NCI-H2081 (cell line): ENCODE results near the gene FDXACB1.
A peak's percentile ranks its signal among the peaks of the same experiment; 100 is the strongest.

Experiments used
- DNase-seq, 2 experiments: peaks; one replicate each; lab custom pipeline; 2025; lab: John Stamatoyannopoulos, UW

The FDXACB1 gene

DNA sequence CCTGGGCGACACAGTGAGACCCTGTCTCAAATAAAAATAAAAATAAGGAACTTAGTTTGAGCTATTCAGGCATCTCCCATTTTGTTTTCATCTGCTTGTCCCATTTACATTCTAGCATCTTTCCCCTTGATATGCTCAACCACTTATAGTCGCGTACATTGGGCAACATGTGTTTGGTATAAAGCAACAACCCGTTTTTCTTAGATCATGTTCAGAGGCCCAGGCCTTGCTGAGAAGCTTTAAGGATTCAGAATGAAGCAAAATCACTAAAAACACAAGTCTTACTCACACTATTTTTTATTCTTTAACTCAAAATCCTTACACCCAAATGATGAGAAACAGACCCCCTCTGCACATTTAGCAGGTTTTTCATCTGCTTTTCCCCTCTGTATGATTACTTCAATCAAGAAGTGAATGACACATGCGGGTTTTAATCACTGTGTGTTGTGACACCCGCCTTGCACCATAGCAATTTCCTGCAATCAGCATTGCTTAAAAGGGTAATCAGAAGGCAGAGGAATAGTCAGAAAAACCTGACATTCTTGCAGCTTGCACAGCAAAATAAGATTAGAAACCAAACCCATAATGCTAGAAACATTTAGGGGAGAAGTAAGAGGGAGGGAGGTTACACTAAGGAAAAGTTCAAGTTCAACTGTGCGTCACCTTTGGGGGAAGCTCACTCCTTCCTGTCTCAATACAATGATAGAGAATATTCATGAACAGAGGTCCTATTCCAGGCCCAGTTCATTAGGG lies 33.5 kb downstream of the FDXACB1 start:
- DNase-seq = no peak

DNA sequence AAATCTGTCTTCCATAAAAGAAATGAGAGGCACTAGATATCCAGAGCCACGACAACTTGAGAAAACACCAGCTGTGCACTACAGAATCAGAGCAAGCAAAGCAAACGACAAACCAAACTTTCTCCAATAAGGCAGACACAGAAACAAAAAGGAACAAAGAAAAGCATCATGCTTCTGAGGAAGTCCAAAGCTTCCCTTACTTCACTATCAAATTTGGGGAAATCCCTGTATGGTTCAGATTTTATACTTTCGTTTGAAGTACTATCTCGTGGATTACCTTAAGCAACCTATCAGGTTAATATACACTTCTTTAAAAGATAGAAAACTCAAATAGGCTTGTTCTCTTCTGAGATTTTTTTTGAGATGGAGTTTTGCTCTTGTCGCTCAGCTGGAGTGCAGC lies 35.3 kb downstream of the FDXACB1 start:
- no peak for DNase-seq

DNA sequence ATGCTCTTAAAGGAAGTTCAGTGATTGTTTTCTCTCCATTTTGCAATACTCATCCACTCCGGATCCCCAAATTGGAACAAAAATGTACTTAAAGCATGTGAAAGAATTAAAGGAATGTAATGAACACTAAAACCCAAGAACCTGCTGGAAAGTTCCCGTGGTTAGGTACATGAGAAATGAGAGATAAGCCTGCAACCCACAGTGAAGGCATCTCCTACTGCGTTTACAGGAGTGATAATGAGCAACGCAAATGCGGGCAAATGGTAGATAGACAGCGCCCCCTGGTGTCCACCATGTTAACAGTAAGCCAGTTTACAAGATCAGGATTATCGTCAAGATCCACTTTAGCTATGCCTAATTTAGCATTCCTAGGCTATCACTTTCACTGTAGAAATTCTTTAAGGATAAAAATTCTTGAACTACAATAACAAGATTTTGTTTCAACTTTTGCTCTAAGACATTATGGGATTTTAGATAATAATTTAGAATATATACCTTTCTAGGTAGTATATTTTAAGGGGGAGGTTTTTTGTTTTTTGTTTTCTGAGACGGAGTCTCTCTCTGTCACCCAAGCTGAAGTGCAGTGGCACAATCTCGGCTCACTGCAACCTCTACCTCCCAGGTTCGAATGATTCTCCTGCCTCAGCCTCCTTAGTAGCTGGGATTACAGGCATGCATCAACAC lies 37.5 kb downstream of the FDXACB1 start:
- peak; percentile 83 to 86 for DNase-seq

DNA sequence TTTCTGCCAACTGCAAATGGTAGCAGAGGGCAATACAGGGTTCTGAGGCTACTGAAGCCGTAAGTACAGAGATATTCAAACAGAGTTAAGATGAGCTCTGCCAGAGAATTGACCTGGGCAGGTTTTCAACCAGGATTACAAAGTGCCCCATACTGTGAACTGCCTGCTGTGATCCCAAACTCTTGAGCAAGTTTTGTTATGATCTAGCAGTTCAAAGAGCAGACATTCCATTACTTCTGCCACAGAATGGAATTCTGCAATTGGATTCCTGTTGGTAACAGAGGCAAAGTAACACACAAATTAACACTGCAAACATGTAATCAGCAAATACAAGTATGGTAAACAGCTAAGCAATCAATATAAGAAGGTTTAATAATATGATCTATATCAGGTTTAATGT lies 38.8 kb downstream of the FDXACB1 start:
- DNase-seq = no peak

DNA sequence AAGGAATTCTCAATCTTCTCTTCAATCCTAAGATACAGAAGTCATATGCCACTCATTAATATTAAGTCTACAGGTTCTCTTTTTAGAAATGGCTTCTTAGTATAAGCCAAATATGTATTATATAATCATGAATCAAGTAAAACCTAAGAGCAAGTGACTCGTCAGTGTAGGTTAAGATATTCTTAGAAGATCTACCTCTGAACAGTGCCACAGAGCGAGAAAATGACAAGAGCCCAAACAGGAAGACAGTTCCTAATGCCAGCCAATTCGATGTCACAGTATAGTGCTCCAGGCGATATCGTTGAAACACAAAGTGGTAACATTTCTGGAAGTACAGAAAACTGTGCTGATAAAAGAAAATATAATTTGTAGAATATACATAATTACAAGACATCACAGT lies 40.9 kb downstream of the FDXACB1 start:
- no peak for DNase-seq

DNA sequence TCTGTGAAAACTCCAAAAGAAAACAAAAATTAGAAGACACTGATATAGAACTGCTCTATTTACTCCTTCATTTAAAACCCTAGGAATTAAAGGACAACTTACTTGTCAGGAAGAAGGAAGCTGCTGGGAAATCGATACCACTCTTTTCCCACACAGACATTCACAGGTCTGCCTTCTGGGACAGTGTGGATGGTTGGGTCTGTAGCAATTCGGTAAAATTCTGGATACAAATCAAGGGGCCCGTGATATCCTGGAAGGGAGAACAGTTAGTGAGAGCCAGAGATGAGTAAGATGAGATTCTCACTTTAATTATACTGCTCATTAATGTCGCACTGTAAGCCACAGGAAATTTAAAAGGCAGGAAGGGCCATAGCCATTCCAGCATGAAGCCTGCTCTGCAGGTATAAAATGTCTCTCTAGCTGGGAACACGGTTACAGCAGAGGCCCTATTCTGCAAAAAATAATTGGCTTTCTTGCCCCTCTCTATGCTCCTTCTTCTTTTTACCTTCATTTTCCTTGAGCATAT lies 41.5 kb downstream of the FDXACB1 start:
- no peak for DNase-seq

DNA sequence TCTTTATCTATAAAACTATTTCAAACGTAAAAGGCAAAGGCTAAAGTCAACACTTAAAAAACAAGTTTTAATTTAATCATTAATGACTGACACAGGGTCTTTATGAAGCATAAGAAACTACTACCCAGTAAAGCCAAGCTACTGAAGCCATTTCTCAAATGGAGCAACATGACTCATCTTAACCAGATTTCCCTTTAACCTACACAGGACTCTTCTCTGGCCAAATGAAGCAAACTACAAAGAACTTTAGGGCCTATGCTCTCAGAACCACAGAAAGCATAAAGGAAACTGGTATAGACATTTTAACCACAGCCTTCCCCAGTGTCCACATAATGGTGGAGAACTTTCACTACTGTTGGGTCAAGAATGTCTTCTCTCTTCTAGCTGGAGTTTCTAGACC lies 42.2 kb downstream of the FDXACB1 start:
- no peak for DNase-seq

DNA sequence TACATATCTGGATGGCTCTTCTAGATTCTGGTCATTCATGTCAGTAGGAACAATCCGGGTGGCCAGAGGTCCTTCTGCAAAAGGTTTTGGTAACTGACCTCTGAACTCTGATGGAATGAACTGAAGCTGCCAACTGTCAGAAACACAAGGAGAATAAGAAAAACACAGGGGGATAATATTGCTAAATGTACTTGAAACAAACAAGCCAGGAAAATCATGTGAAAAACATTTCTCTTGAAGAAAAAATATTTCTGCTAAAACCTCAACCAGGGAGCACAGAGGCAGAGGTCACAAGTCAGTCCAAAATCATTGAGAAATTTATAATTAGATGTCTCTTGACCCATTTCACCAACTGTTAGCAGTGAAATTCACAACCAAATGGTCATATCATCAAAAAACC lies 42.8 kb downstream of the FDXACB1 start:
- no peak for DNase-seq

DNA sequence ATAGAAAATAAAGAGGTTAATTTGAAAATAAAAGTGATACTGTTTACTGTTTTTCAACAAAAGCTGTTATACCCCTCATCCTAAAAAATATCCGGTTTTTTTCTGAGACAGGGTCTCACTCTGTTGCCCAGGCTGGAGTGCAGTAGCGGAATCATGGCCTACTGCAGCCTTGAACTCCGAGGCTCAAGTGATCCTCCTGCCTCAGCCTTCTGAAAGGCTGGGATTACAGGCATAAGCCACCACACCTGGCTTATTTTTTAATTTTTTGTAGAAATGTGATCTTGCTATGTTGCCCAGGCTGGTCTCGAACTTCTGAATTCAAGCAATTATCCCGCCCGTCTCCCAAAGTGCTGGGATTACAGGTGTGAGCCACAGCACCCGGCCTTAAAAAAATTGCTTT lies 43.3 kb downstream of the FDXACB1 start:
- DNase-seq = no peak

DNA sequence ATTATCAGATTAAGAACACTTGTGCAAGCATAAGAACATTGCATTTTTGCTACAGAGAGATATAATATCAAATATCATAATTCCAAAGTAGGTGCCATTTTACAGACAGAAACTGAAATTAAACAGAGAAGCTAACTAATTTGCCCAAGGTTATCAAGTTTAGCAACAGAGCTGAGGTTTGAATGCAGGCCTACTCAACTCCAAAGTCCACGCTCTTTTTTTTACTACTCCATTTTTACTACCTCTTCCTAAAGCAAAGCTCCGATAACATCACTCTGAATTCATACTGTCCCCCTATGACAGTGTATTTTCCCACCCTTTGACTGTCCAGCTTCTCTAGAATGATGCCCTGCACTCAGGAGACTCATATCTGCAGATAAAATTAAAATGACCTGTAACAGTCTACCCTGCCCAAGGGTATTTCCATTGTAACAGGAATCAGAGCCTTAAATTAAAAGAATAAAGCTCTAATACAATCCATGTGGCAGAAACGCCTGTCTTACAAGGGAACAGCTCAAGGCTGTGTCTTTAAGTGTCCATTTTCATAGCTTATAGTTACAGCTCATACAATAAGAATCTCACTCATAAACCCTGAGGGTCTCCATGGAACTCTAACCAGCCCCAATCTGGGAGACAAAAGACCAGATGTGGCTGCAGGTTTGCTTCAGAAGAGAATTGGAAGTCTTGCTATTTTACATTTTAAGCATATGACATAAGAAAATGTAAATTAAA lies 44.4 kb downstream of the FDXACB1 start:
- no peak for DNase-seq

DNA sequence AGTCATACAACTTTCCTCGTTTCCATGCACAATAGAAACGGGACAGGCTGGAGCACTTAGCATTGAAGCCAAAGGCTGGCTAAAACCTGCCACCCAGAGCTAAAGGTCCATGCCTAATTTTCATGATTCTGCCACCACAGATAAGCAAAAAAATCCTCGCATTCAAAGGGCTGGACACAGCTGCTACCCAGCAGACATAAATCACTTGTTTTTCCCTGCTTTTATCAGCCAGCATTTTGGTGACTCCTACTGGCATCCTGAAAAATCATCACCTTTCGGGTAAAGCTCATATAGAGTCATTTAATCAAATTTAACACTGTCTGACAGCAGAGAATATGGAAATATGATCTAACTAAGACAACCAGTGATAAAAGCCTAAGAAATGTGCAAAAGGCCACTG lies 45.4 kb downstream of the FDXACB1 start:
- no peak for DNase-seq

DNA sequence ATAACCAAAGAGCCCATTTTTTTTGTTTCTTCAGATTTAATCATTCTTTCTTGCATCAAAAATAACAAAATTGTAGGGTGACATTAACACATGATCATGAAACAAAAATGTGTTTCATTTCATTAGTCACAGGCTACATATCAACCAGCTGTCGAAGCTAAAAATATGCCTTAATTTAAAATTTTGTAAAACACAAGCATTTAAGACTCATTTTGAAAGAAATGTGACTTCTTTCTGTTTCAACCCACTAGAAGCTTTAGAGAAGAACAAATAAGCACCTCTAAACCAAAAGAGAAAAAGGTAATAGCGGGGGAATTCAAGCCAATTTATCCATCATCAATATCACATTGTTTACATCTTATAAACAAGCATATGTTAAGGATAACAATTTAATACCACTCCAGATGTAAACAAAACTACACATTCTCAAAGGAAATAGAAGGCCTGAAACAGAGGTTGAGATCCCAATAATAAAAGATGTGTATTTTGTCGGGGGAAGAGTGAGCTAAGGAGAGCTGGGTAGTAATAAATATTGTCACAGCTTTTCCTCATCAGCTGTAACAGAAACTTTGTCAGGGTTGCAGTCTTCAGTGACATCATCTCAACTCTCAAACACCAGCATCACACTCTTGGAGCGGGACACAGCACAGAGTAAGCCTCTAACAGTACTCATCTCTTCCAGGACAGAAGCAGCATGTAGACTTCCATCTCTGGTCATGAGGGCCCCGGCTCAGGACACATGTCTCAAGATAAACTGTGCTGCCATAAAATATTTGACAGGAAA lies 49.6 kb downstream of the FDXACB1 start:
- no peak for DNase-seq

DNA sequence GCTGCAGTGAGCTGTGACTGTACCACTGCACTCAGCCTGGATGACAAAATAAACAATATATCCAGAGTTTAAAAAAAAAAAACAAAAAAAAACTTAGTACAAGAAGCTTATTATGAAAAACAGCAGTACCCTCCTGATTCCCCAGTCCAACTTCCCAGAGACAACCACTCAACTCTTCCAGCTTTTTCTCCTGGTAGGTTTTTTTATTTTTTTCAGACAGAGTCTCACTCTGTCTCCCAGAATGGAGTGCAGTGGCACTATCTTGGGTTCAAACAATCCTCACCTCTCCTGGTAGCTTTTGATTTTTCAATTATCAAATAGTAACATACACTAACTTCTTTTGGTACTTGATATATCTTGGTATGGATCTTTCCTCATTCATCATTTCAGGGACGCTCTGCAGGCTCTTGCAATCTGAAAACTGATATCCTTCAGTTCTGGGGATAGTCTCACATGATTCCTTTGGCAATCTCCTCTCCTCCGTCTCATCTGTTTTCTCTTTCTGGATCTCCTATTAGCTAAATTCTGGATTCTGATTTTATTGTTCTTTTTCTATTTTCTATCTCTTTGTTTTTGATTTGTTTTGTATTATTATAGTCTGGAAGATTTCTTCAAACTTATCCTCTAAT lies 52.5 kb downstream of the FDXACB1 start:
- no peak for DNase-seq
